GM23338 (cell line): ENCODE data around the gene DDX60. TPM values are rescaled to one million over a fixed set of nuclear protein-coding genes. Genes with fewer than 3 reads are reported as not detected.

Source experiments
- ATAC-seq: fragments of 200-7000 bp; cut with Tn5 transposase; 3 replicates; pipeline ENCODE4 v1.9.1; 2020
- DNase-seq: peaks from one replicate; pipeline ENCODE4 v3.0.0-alpha.2; 2015; ENCODE audit warnings: low spot score
- H2AFZ ChIP-seq: fragments of 200-600 bp; sonication (generic); 2 replicates; pipeline ENCODE4 v1.8.0; 2016; ENCODE audit warnings: antibody characterized with exemption, mild to moderate bottlenecking, moderate library complexity
- H3F3A ChIP-seq: fragments of 200-600 bp; sonication (generic); replicated peaks from 2 replicates; pipeline ENCODE4 v1.8.0; 2017; ENCODE audit warnings: antibody characterized with exemption, mixed run types, low read depth
- H3K27ac ChIP-seq: fragments of 200-600 bp; sonication (generic); 2 replicates; pipeline ENCODE4 v1.6.1; 2016; ENCODE audit warnings: low read depth
- H3K27me3 ChIP-seq: fragments of 200-600 bp; sonication (generic); 2 replicates; pipeline ENCODE4 v1.8.0; 2016; ENCODE audit warnings: mild to moderate bottlenecking, mixed run types, moderate library complexity; ENCODE audit not compliant: insufficient read depth
- H3K36me3 ChIP-seq: fragments of 200-600 bp; sonication (generic); 2 replicates; pipeline ENCODE4 v1.8.0; 2016; ENCODE audit warnings: mild to moderate bottlenecking; ENCODE audit not compliant: insufficient read depth
- H3K4me1 ChIP-seq: fragments of 200-600 bp; sonication (generic); 2 replicates; pipeline ENCODE4 v1.8.0; 2016; ENCODE audit warnings: mild to moderate bottlenecking, moderate library complexity; ENCODE audit not compliant: insufficient read depth
- H3K4me2 ChIP-seq: fragments of 200-600 bp; sonication (generic); 2 replicates; pipeline ENCODE4 v1.7.1; 2017; ENCODE audit warnings: mixed run types
- H3K4me3 ChIP-seq: fragments of 200-600 bp; sonication (generic); 2 replicates; pipeline ENCODE4 v1.6.1; 2016; ENCODE audit warnings: mixed run types
- H3K79me2 ChIP-seq: fragments of 200-600 bp; sonication (generic); replicated peaks from 2 replicates; pipeline ENCODE4 v1.8.0; 2017; ENCODE audit warnings: mild to moderate bottlenecking; ENCODE audit not compliant: insufficient read depth
- H3K9me2 ChIP-seq: fragments of 200-600 bp; sonication (generic); 2 replicates; pipeline ENCODE4 v1.8.0; 2017; ENCODE audit not compliant: insufficient read depth
- H4K20me1 ChIP-seq: fragments of 200-600 bp; sonication (generic); replicated peaks from 2 replicates; pipeline ENCODE4 v1.8.0; 2017; ENCODE audit warnings: mild to moderate bottlenecking; ENCODE audit not compliant: insufficient read depth
- H3K27ac Mint-ChIP-seq: 2 replicates; pipeline ENCODE4 v1.8.0; 2020; ENCODE audit warnings: inconsistent platforms, mild to moderate bottlenecking, moderate library complexity, mixed read lengths
- H3K27me3 Mint-ChIP-seq: 3 replicates; pipeline ENCODE4 v1.8.0; 2022; ENCODE audit warnings: low read depth, mild to moderate bottlenecking, moderate library complexity, mixed read lengths, inconsistent platforms; ENCODE audit not compliant: insufficient read depth, poor library complexity
- H3K36me3 Mint-ChIP-seq: 3 replicates; pipeline ENCODE4 v1.8.0; 2021; ENCODE audit warnings: low read depth, mild to moderate bottlenecking, inconsistent platforms, moderate library complexity, mixed read lengths
- H3K4me1 Mint-ChIP-seq: 3 replicates; pipeline ENCODE4 v1.8.0; 2020; ENCODE audit warnings: mild to moderate bottlenecking, inconsistent platforms, mixed read lengths
- H3K4me3 Mint-ChIP-seq: 3 replicates; pipeline ENCODE4 v1.8.0; 2021; ENCODE audit warnings: moderate library complexity, mild to moderate bottlenecking, inconsistent platforms, mixed read lengths
- H3K9me3 Mint-ChIP-seq: 3 replicates; pipeline ENCODE4 v1.8.0; 2020; ENCODE audit warnings: moderate library complexity, mild to moderate bottlenecking, inconsistent platforms, mixed read lengths
- CREB1 ChIP-seq: fragments of 250-450 bp; sonication (Bioruptor Pico); IDR thresholded peaks from 2 replicates; pipeline ENCODE4 v1.5.0; 2020; ENCODE audit warnings: low read depth, mild to moderate bottlenecking, moderate library complexity
- EZH2 ChIP-seq: fragments of 200-600 bp; sonication (generic); IDR thresholded peaks from one replicate; pipeline ENCODE4 v1.8.0; 2017; ENCODE audit warnings: antibody characterized with exemption, mild to moderate bottlenecking, low read depth; ENCODE audit not compliant: unreplicated experiment
- EZH2phosphoT487 ChIP-seq: fragments of 200-600 bp; sonication (generic); IDR thresholded peaks from one replicate; pipeline ENCODE4 v1.8.1; 2018; ENCODE audit warnings: antibody characterized with exemption; ENCODE audit not compliant: unreplicated experiment
- JUNB ChIP-seq: IDR thresholded peaks from one replicate; pipeline ENCODE4 v1.6.1; 2016; ENCODE audit warnings: antibody characterized with exemption; ENCODE audit not compliant: unreplicated experiment
- NANOG ChIP-seq: IDR thresholded peaks from 2 replicates; pipeline ENCODE4 v1.6.1; 2016; ENCODE audit warnings: antibody characterized with exemption, borderline replicate concordance
- STAT1 ChIP-seq: IDR thresholded peaks from one replicate; pipeline ENCODE4 v1.6.1; 2016; ENCODE audit warnings: antibody characterized with exemption; ENCODE audit not compliant: unreplicated experiment
- polyA plus RNA-seq: library from polyadenylated mRNA; unstranded; fragments of >200 nt; fragmentation: Nextera tagmentation; extraction: Ambion mirVana; gene quantifications from 2 replicates; pipeline ENCODE4 v1.2.1, GENCODE V29; 2016
- total RNA-seq: library from RNA; depleted of rRNA; stranded (reverse); fragments of >200 nt; shearing (Covaris generic); gene quantifications from 2 replicates; pipeline ENCODE4 v1.2.3, GENCODE V29; 2014
- TF ChIP-seq, protein P1 (sequence below): IDR thresholded peaks from 2 replicates; pipeline ENCODE4 v1.6.1; 2016; ENCODE audit warnings: antibody characterized with exemption
- TF ChIP-seq, protein P2 (sequence below), 2 experiments: fragments of 200-600 bp in 1 of 2; sonication (generic) in 1 of 2; conservative IDR thresholded peaks; 2 replicates each; pipeline versions ENCODE4 v1.5.1 to v1.6.1; 2016 to 2017; ENCODE audit warnings: antibody characterized with exemption in 2 of 2, low read depth in 2 of 2, mild to moderate bottlenecking in 2 of 2, moderate library complexity in 1 of 2
- TF ChIP-seq, protein P3 (sequence below): IDR thresholded peaks from one replicate; pipeline ENCODE4 v1.6.1; 2018; ENCODE audit warnings: antibody characterized with exemption; ENCODE audit not compliant: unreplicated experiment

Gene DDX60
- total and polyA plus RNA-seq, 2 experiments from 2014 or later, result 1.0 to 1.4 TPM

DNA sequence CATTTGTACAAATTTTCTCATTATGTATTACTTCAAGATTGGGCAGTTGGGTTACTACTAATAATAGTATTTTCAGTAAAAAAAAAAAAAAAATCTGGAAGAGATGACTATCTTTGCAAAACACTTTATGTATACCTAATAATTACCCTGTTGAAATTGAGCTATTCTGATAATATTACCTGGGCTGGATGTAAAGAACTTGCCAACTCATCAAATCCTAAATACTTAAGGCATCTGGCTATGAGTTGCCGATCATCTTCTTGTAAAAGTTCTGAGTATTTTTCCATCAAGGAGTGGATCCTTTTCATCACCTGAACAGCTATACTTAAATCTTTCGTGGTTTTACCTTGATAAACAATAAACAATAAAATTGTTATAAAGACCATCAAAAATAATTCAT, 42.7 kb downstream of the DDX60 start:
- ATAC-seq, result no peak
- Histone ChIP-seq H4K20me1 (no peaks in the 10 kb centered on the region), H3K79me2 (no peaks in the 10 kb centered on the region), H3F3A (no peaks in the 10 kb centered on the region), H3K27ac (no peak overlapping the region), H3K4me2 (no peak overlapping the region), H3K27me3 (no peaks in the 10 kb centered on the region), H3K9me2 (no peaks in the 10 kb centered on the region), H2AFZ (no peak overlapping the region), H3K36me3 (no peaks in the 10 kb centered on the region), H3K4me3 (no peak overlapping the region), H3K4me1 (no peaks in the 10 kb centered on the region; the same call in 1 of the 2 replicates)
- Mint-ChIP-seq H3K36me3 (no peaks in the 10 kb centered on the region), H3K4me3 (no peak overlapping the region), H3K4me1 (peaks cover 7% of the 10 kb centered on the region; the same call in 2 of the 3 replicates), H3K27ac (no peak overlapping the region), H3K27me3 (no peaks in the 10 kb centered on the region), H3K9me3 (no peaks in the 10 kb centered on the region)
- TF ChIP-seq, protein P1, sequence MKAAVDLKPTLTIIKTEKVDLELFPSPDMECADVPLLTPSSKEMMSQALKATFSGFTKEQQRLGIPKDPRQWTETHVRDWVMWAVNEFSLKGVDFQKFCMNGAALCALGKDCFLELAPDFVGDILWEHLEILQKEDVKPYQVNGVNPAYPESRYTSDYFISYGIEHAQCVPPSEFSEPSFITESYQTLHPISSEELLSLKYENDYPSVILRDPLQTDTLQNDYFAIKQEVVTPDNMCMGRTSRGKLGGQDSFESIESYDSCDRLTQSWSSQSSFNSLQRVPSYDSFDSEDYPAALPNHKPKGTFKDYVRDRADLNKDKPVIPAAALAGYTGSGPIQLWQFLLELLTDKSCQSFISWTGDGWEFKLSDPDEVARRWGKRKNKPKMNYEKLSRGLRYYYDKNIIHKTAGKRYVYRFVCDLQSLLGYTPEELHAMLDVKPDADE, result no peak
- DNase-seq, result no peak

DNA sequence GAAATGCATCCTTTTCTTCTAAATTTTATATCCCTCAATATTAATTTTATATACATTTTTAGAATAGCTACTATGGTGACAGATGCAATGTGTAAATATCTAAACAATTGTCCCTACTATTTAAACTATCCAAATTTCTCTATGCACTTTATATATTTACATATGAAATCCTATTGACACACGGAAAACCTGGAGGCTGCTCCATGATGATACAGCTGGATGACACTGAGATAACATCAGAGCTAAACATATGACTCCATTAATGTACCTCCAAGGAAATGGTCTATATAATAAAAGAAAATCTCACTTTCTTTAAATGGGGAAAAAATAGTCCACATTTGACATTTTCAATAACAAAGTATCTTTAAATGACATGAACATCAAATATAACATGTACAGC, 43.7 kb downstream of the DDX60 start:
- Histone ChIP-seq H2AFZ (no peak overlapping the region), H4K20me1 (no peaks in the 10 kb centered on the region), H3K9me2 (no peaks in the 10 kb centered on the region), H3K4me1 (no peaks in the 10 kb centered on the region; the same call in 1 of the 2 replicates), H3F3A (no peaks in the 10 kb centered on the region), H3K36me3 (no peaks in the 10 kb centered on the region), H3K27ac (no peak overlapping the region), H3K27me3 (no peaks in the 10 kb centered on the region), H3K4me2 (no peak overlapping the region), H3K4me3 (no peak overlapping the region), H3K79me2 (no peaks in the 10 kb centered on the region)
- Mint-ChIP-seq H3K36me3 (no peaks in the 10 kb centered on the region), H3K27me3 (no peaks in the 10 kb centered on the region), H3K4me1 (peaks cover 7% of the 10 kb centered on the region; the same call in 2 of the 3 replicates), H3K9me3 (no peaks in the 10 kb centered on the region), H3K4me3 (no peak overlapping the region), H3K27ac (no peak overlapping the region)
- TF ChIP-seq NANOG (no peak), EZH2 (no peak), EZH2phosphoT487 (no peak), JUNB (no peak), STAT1 (no peak), CREB1 (no peak)
- TF ChIP-seq, protein P2, sequence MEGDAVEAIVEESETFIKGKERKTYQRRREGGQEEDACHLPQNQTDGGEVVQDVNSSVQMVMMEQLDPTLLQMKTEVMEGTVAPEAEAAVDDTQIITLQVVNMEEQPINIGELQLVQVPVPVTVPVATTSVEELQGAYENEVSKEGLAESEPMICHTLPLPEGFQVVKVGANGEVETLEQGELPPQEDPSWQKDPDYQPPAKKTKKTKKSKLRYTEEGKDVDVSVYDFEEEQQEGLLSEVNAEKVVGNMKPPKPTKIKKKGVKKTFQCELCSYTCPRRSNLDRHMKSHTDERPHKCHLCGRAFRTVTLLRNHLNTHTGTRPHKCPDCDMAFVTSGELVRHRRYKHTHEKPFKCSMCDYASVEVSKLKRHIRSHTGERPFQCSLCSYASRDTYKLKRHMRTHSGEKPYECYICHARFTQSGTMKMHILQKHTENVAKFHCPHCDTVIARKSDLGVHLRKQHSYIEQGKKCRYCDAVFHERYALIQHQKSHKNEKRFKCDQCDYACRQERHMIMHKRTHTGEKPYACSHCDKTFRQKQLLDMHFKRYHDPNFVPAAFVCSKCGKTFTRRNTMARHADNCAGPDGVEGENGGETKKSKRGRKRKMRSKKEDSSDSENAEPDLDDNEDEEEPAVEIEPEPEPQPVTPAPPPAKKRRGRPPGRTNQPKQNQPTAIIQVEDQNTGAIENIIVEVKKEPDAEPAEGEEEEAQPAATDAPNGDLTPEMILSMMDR (conservative IDR thresholded peaks at IDR 0.05; ENCODE audit: low read depth in 2 of 2), result no peak
- TF ChIP-seq, protein P3, sequence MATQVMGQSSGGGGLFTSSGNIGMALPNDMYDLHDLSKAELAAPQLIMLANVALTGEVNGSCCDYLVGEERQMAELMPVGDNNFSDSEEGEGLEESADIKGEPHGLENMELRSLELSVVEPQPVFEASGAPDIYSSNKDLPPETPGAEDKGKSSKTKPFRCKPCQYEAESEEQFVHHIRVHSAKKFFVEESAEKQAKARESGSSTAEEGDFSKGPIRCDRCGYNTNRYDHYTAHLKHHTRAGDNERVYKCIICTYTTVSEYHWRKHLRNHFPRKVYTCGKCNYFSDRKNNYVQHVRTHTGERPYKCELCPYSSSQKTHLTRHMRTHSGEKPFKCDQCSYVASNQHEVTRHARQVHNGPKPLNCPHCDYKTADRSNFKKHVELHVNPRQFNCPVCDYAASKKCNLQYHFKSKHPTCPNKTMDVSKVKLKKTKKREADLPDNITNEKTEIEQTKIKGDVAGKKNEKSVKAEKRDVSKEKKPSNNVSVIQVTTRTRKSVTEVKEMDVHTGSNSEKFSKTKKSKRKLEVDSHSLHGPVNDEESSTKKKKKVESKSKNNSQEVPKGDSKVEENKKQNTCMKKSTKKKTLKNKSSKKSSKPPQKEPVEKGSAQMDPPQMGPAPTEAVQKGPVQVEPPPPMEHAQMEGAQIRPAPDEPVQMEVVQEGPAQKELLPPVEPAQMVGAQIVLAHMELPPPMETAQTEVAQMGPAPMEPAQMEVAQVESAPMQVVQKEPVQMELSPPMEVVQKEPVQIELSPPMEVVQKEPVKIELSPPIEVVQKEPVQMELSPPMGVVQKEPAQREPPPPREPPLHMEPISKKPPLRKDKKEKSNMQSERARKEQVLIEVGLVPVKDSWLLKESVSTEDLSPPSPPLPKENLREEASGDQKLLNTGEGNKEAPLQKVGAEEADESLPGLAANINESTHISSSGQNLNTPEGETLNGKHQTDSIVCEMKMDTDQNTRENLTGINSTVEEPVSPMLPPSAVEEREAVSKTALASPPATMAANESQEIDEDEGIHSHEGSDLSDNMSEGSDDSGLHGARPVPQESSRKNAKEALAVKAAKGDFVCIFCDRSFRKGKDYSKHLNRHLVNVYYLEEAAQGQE, result no peak
- no peak for DNase-seq
- no peak for ATAC-seq
